ENCODE data around the gene LINGO3.
A peak's percentile ranks its signal among the peaks of the same experiment; 100 is the strongest.

LINGO3 gene

GRCh38 chr19:2319551-2319950, 11.6 kb upstream of the LINGO3 start:
- CTCF ChIA-PET: no interaction called here
- TF ChIP-seq ZNF133 (tag by site-specific recombination; IDR thresholded peaks at IDR 0.05) (no peak), ZNF768 (tag by site-specific recombination; IDR thresholded peaks at IDR 0.05) (no peak), ZBTB49 (tag by site-specific recombination; IDR thresholded peaks at IDR 0.05; ENCODE audit: low read depth) (no peak), ZNF664 (tag by site-specific recombination; IDR thresholded peaks at IDR 0.05) (no peak)
- POLR2A ChIA-PET: interaction anchor here (0.7 to 1.9 kb wide), 2 partner anchors 8 to 35 kb away, joined by 3 to 5 read pairs; partner anchors contain the start of gene LSM7
- H3K4me1 ChIP-seq (ENCODE audit: control insufficient read depth, insufficient read depth, low read length): no peaks in the 10 kb centered on the region
- no peaks in the 10 kb centered on the region for H3K9me3 ChIP-seq (ENCODE audit: control insufficient read depth, insufficient read depth, low read depth, low read length)
- no peak overlapping the region for H3K27ac ChIP-seq (ENCODE audit: extremely low read depth, low read depth, low read length)
- H3K4me3 ChIP-seq (ENCODE audit: low read depth, low read length): no peak overlapping the region
- peaks cover 11 to 12% of the 10 kb centered on the region in 2 experiments; a peak in 2 of 3 replicates for H3K36me3 ChIP-seq (ENCODE audit: control insufficient read depth in 2 of 2, insufficient read depth in 1 of 2, low read length in 2 of 2)

DNA sequence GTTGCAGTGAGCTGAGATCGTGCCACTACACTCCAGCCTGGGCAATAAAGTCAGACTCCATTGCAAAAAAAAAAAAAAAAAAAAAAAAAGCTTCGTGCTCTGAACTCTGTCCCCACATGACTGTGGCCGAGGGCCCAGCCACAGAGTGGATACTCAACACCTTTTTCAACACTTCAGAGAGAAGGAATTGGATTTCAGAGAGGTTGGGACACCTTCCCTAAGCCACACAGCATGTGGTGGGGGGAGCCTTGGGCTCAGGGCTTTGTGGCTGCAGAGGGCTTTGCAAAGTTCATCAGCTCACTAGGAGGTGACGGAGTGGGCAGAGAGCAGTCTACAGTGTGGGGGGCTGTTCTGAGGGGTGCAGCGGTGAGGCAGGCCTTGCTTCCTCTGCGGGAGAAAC, 11.0 kb upstream of the LINGO3 start:
- H3K4me1 ChIP-seq (ENCODE audit: control insufficient read depth, insufficient read depth, low read length): no peaks in the 10 kb centered on the region
- TF ChIP-seq ZBTB17 (tag by site-specific recombination; IDR thresholded peaks at IDR 0.05): no peak
- TF ChIP-seq ZNF768 (tag by site-specific recombination; IDR thresholded peaks at IDR 0.05): peak; percentile 93
- no peak for TF ChIP-seq ZFP41 (tag by site-specific recombination; IDR thresholded peaks at IDR 0.05; ENCODE audit: borderline replicate concordance)
- TF ChIP-seq ZBTB21 (tag by site-specific recombination; IDR thresholded peaks at IDR 0.05): no peak
- TF ChIP-seq ZNF221 (tag by site-specific recombination; IDR thresholded peaks at IDR 0.05; ENCODE audit: borderline replicate concordance): no peak
- TF ChIP-seq ZNF121 (tag by site-specific recombination; IDR thresholded peaks at IDR 0.05): 0 out of 2 replicates have a peak, but pooled peaks have one; percentile 14
- no peak for TF ChIP-seq ZNF747 (tag by site-specific recombination; IDR thresholded peaks at IDR 0.05)
- TF ChIP-seq ZNF514 (tag by site-specific recombination; IDR thresholded peaks at IDR 0.05): no peak
- no peak for TF ChIP-seq ZBTB49 (tag by site-specific recombination; IDR thresholded peaks at IDR 0.05; ENCODE audit: low read depth)
- TF ChIP-seq ZNF664 (tag by site-specific recombination; IDR thresholded peaks at IDR 0.05): no peak
- no peak overlapping the region for H3K27ac ChIP-seq (ENCODE audit: extremely low read depth, low read depth, low read length)
- no peak overlapping the region for H3K4me3 ChIP-seq (ENCODE audit: low read depth, low read length)
- no peaks in the 10 kb centered on the region for H3K9me3 ChIP-seq (ENCODE audit: control insufficient read depth, insufficient read depth, low read depth, low read length)
- ChIA-PET POLR2A (interaction anchor here (0.7 to 1.9 kb wide), 4 partner anchors 9 to 496 kb away, joined by 3 to 6 read pairs (median 4); partner anchors contain the start of gene LSM7), CTCF (interaction anchor here (0.6 to 1.3 kb wide), 3 partner anchors 23 to 280 kb away, joined by 3 read pairs; no protein-coding TSS in a partner anchor)
- H3K36me3 ChIP-seq (ENCODE audit: control insufficient read depth in 2 of 2, insufficient read depth in 1 of 2, low read length in 2 of 2): peaks cover 6 to 11% of the 10 kb centered on the region in 2 experiments; a peak in 2 of 3 replicates

DNA sequence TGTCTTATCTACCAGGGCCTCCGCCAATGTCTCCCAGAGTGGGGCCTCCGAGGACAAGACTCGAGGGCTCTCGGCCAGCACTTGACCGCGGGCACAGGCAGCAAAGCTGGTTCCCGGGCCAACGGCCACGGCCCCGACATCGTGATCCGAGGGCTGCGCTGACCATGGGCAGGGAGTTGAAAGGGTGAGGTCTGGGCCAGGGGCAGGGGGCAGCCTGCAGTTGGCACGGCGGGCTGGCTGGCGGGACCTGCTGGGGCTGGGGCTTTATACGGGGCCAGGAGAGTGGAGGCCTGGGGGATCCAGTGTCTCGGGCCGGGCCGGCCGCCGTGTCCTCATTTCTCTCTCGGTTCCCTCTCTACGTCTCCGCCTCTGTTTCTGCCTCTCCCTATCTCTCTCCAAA, 9.8 kb upstream of the LINGO3 start:
- TF ChIP-seq ZNF404 (tag by site-specific recombination; IDR thresholded peaks at IDR 0.05): no peak
- TF ChIP-seq ZNF354C (tag by site-specific recombination; IDR thresholded peaks at IDR 0.05; ENCODE audit: borderline replicate concordance, low read depth): no peak
- TF ChIP-seq GLIS1 (tag by site-specific recombination; IDR thresholded peaks at IDR 0.05): no peak
- no peak for TF ChIP-seq ZNF629 (tag by site-specific recombination; IDR thresholded peaks at IDR 0.05)
- TF ChIP-seq ZNF768 (tag by site-specific recombination; IDR thresholded peaks at IDR 0.05): no peak
- no peak for TF ChIP-seq GLI4 (tag by site-specific recombination; IDR thresholded peaks at IDR 0.05)
- TF ChIP-seq ZNF560 (tag by site-specific recombination; IDR thresholded peaks at IDR 0.05; ENCODE audit: borderline replicate concordance): no peak
- no peak for TF ChIP-seq ZNF239 (tag by site-specific recombination; IDR thresholded peaks at IDR 0.05)
- no peak for TF ChIP-seq ZBTB10 (tag by site-specific recombination; IDR thresholded peaks at IDR 0.05)
- TF ChIP-seq, protein P1, sequence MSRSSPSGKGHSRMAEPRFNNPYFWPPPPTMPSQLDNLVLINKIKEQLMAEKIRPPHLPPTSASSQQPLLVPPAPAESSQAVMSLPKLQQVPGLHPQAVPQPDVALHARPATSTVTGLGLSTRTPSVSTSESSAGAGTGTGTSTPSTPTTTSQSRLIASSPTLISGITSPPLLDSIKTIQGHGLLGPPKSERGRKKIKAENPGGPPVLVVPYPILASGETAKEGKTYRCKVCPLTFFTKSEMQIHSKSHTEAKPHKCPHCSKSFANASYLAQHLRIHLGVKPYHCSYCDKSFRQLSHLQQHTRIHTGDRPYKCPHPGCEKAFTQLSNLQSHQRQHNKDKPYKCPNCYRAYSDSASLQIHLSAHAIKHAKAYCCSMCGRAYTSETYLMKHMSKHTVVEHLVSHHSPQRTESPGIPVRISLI (tag by site-specific recombination; IDR thresholded peaks at IDR 0.05): no peak
- TF ChIP-seq ZNF791 (tag by site-specific recombination; IDR thresholded peaks at IDR 0.05): no peak
- no peak for TF ChIP-seq RBAK (tag by site-specific recombination; IDR thresholded peaks at IDR 0.05)
- POLR2A ChIA-PET: interaction anchor here (0.8 to 1.9 kb wide), 2 partner anchors 10 kb away, joined by 4 to 5 read pairs; partner anchors contain the start of gene LSM7

More for the DNA sequence above, 9.8 kb upstream of the LINGO3 start:
- no peak overlapping the region for H3K27ac ChIP-seq (ENCODE audit: extremely low read depth, low read depth, low read length)
- CTCF ChIA-PET: interaction anchor here (1.3 kb wide), 1 partner anchor 43 kb away, joined by 3 read pairs; no protein-coding TSS in a partner anchor
- H3K9me3 ChIP-seq (ENCODE audit: control insufficient read depth, insufficient read depth, low read depth, low read length): no peaks in the 10 kb centered on the region
- no peaks in the 10 kb centered on the region for H3K4me1 ChIP-seq (ENCODE audit: control insufficient read depth, insufficient read depth, low read length)
- no peak overlapping the region for H3K4me3 ChIP-seq (ENCODE audit: low read depth, low read length)
- H3K36me3 ChIP-seq (ENCODE audit: control insufficient read depth in 2 of 2, insufficient read depth in 1 of 2, low read length in 2 of 2): peaks cover 0 to 6% of the 10 kb centered on the region in 2 experiments; a peak in 1 of 3 replicates
